SJSA1 (cell line): Measurements from ENCODE around the gene ACVR2A. TPM values are rescaled to one million over a fixed set of nuclear protein-coding genes. Genes with fewer than 3 reads are reported as not detected.

ENCODE experiments used
- DNase-seq, 2 experiments: peaks; one replicate each; pipeline ENCODE4 v3.0.0-alpha.2; 2015 to 2020; ENCODE audit warnings: low spot score in 2 of 2, low read depth in 1 of 2
- H3K27ac ChIP-seq: fragments of 250-450 bp; sonication (Bioruptor Pico); 2 replicates; pipeline ENCODE4 v1.5.1; 2020; ENCODE audit warnings: mild to moderate bottlenecking, moderate library complexity
- H3K27me3 ChIP-seq: fragments of 250-450 bp; sonication (Bioruptor Pico); replicated peaks from 2 replicates; pipeline ENCODE4 v1.5.1; 2020; ENCODE audit warnings: mild to moderate bottlenecking, moderate library complexity
- H3K36me3 ChIP-seq: fragments of 250-450 bp; sonication (Bioruptor Pico); 2 replicates; pipeline ENCODE4 v1.5.1; 2020; ENCODE audit warnings: mild to moderate bottlenecking
- H3K4me1 ChIP-seq: fragments of 250-450 bp; sonication (Bioruptor Pico); replicated peaks from 2 replicates; pipeline ENCODE4 v1.6.1; 2021; ENCODE audit warnings: mild to moderate bottlenecking
- H3K4me3 ChIP-seq: fragments of 250-450 bp; sonication (Bioruptor Pico); 2 replicates; pipeline ENCODE4 v1.5.1; 2020; ENCODE audit warnings: mild to moderate bottlenecking
- H3K9me3 ChIP-seq: fragments of 250-450 bp; sonication (Bioruptor Pico); replicated peaks from 2 replicates; pipeline ENCODE4 v1.5.1; 2020; ENCODE audit warnings: mild to moderate bottlenecking
- total RNA-seq: library from RNA; depleted of rRNA; stranded (reverse); fragments of >200 nt; shearing (Covaris generic); gene quantifications from 2 replicates; pipeline ENCODE4 v1.2.3, GENCODE V29; 2014

The ACVR2A gene
- total RNA-seq, 1 experiment from 2014 or later: 11.0 TPM

GRCh38 chr2:147917161-147917560 lies 72.3 kb downstream of the ACVR2A start:
- peaks cover 4% of the 10 kb centered on the region for H3K4me1 ChIP-seq
- no peak overlapping the region for H3K4me3 ChIP-seq
- no peaks in the 10 kb centered on the region for H3K27me3 ChIP-seq
- no peak overlapping the region for H3K27ac ChIP-seq
- no peaks in the 10 kb centered on the region for H3K9me3 ChIP-seq
- DNase-seq: no peak
- no peaks in the 10 kb centered on the region for H3K36me3 ChIP-seq

GRCh38 chr2:147923846-147924245 lies 79.0 kb downstream of the ACVR2A start:
- Histone ChIP-seq H3K4me3 (no peak overlapping the region), H3K27ac (no peak overlapping the region), H3K27me3 (no peaks in the 10 kb centered on the region), H3K36me3 (no peaks in the 10 kb centered on the region; the same call in 1 of the 2 replicates), H3K4me1 (no peaks in the 10 kb centered on the region), H3K9me3 (no peaks in the 10 kb centered on the region)
- no peak for DNase-seq

DNA sequence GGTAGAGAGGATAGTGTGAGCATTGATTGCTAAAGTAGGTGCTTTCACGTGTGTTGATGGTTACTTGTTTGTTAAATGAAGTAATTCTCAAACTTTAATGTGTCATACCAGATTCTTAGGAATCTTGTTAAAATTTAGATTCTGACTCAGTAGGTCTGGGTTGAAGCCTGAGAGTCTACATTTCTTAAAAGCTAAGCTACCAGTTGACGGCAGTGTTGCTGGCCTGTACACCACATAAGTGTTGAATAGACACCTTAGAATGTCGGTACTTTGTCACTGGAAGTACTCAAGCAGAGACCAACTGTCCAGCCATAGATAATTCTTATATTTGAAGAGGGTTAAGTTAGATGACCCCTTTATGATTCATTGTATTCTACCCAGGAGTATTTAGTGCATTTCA lies 79.8 kb downstream of the ACVR2A start:
- no peaks in the 10 kb centered on the region for H3K9me3 ChIP-seq
- H3K27me3 ChIP-seq: no peaks in the 10 kb centered on the region
- no peaks in the 10 kb centered on the region; the same call in 1 of the 2 replicates for H3K36me3 ChIP-seq
- no peak overlapping the region for H3K27ac ChIP-seq
- H3K4me3 ChIP-seq: no peak overlapping the region
- H3K4me1 ChIP-seq: no peaks in the 10 kb centered on the region
- no peak for DNase-seq

GRCh38 chr2:147925886-147926285 lies 81.1 kb downstream of the ACVR2A start:
- Histone ChIP-seq H3K4me1 (no peaks in the 10 kb centered on the region), H3K27me3 (no peaks in the 10 kb centered on the region), H3K27ac (no peak overlapping the region), H3K4me3 (no peak overlapping the region), H3K9me3 (no peaks in the 10 kb centered on the region), H3K36me3 (no peaks in the 10 kb centered on the region; the same call in 1 of the 2 replicates)
- no peak for DNase-seq

GRCh38 chr2:147927053-147927588 lies 82.3 kb downstream of the ACVR2A start:
- Histone ChIP-seq H3K27ac (no peak overlapping the region), H3K36me3 (no peaks in the 10 kb centered on the region; the same call in 1 of the 2 replicates), H3K4me3 (no peak overlapping the region), H3K9me3 (no peaks in the 10 kb centered on the region), H3K27me3 (no peaks in the 10 kb centered on the region), H3K4me1 (no peaks in the 10 kb centered on the region)
- no peak for DNase-seq

DNA sequence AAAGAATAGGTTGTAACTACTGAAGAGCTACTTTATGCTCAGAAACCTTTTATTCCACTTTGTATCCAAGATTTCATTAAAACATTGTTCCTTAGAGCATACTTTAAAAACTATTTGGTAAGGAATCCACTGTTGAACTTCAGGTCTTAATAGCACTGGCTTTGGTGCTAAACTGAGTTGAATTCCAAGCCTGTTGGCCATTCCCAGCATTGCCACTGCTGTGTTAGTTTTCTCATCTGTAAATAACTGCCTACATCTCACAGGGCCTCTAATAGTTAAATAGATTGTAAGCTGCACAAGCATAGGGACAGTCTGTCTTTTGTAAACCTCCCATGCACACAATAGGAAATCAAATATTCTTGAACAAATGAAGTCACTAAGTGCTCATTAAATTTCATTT lies 89.1 kb downstream of the ACVR2A start:
- H3K27ac ChIP-seq: no peak overlapping the region
- no peak for DNase-seq

GRCh38 chr2:147934881-147935620 lies 90.2 kb downstream of the ACVR2A start:
- Histone ChIP-seq H3K27me3 (no peaks in the 10 kb centered on the region), H3K27ac (no peak overlapping the region), H3K9me3 (no peaks in the 10 kb centered on the region), H3K4me1 (no peaks in the 10 kb centered on the region), H3K4me3 (no peak overlapping the region), H3K36me3 (peaks cover 12% of the 10 kb centered on the region)
- no peak for DNase-seq

More for the DNA sequence above, 89.1 kb downstream of the ACVR2A start:
- Histone ChIP-seq H3K36me3 (peaks cover 12% of the 10 kb centered on the region), H3K27me3 (no peaks in the 10 kb centered on the region), H3K4me3 (no peak overlapping the region), H3K9me3 (no peaks in the 10 kb centered on the region), H3K4me1 (no peaks in the 10 kb centered on the region)

DNA sequence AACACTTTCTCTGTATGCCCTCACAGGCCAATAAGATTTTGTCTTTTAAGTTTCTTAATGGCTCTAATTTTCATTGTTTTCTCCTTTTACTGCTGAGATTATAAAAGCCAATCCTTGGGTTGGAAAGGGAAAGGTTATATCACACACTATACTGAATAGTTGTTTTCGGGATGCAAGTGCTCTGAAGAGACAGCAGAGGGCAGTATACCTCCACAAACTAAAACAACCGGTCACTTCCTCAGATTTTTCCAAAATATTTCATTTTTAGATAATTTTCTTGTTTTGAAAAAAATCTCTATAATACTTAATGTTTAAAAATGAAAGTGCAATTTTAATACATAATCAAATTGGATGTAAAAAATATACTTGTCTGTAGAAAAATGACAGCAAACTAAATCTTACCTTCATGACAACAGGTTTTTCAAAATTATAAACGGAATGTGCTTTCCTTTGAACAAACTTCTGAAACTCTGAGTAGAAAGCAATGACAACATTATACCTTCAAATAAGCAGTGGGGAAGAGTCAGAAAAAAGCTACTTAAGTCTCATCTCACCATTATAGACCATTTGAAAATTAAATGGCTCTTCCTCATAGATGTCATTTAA lies 93.0 kb downstream of the ACVR2A start:
- H3K27ac ChIP-seq: no peak overlapping the region
- H3K4me3 ChIP-seq: no peak overlapping the region
- H3K4me1 ChIP-seq: no peaks in the 10 kb centered on the region
- no peaks in the 10 kb centered on the region for H3K27me3 ChIP-seq
- no peaks in the 10 kb centered on the region for H3K9me3 ChIP-seq
- DNase-seq: peak in 1 of 2 experiments; percentile 37
- peaks cover 12% of the 10 kb centered on the region for H3K36me3 ChIP-seq

- DNase-seq: no peak
- no peak overlapping the region for H3K27ac ChIP-seq
- no peak overlapping the region for H3K4me3 ChIP-seq
- peaks cover 11% of the 10 kb centered on the region for H3K36me3 ChIP-seq
- H3K27me3 ChIP-seq: no peaks in the 10 kb centered on the region
- H3K4me1 ChIP-seq: no peaks in the 10 kb centered on the region
- no peaks in the 10 kb centered on the region for H3K9me3 ChIP-seq
Observed at GRCh38 chr2:147939313-147939712, 94.5 kb downstream of the ACVR2A start.

DNA sequence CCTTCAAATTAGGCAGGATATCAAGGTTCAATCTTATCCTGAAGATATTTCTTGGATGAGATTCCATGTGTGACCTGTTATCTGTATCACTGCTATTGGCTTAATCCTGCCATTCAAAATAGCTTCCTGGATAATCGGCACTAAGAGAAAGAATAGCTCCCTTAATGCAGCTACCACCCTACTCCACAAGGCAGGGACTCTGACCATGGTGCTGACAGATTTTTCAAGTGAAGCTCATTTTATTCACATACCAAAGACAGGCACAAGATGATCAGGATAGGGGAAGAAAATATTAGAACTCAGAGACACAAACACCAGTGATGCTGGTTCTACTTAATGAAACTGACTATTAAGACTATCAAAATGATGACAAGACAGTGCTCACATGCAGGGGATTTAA lies 100.8 kb downstream of the ACVR2A start:
- Histone ChIP-seq H3K27ac (no peak overlapping the region), H3K4me1 (no peaks in the 10 kb centered on the region), H3K27me3 (no peaks in the 10 kb centered on the region), H3K9me3 (no peaks in the 10 kb centered on the region), H3K36me3 (no peaks in the 10 kb centered on the region), H3K4me3 (no peak overlapping the region)
- DNase-seq: no peak

- no peaks in the 10 kb centered on the region for H3K9me3 ChIP-seq
- DNase-seq: no peak
- H3K27me3 ChIP-seq: no peaks in the 10 kb centered on the region
- H3K27ac ChIP-seq: no peak overlapping the region
- no peaks in the 10 kb centered on the region for H3K4me1 ChIP-seq
- H3K4me3 ChIP-seq: no peak overlapping the region
- H3K36me3 ChIP-seq: no peaks in the 10 kb centered on the region; the same call in 1 of the 2 replicates
Observed at GRCh38 chr2:147952118-147952517, 107.3 kb downstream of the ACVR2A start.

DNA sequence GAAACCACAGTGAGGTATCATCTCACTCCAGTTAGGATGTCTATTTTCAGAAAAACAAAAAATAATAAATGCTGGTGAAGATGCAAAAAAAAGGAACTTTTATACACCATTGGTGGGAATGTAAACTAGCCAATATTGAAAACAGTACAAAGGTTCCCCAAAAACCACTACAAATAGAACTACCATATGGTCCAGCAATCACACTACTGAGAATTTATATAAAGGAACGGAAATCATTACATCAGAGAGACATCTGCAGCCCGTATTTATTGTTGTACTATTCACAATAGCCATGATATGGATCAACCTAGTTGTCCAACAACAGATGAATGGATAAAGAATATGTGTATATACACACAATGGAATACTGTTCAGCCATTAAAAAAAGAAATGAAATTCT lies 123.7 kb downstream of the ACVR2A start:
- DNase-seq: no peak
- Histone ChIP-seq H3K27ac (no peak overlapping the region), H3K9me3 (no peaks in the 10 kb centered on the region), H3K36me3 (no peaks in the 10 kb centered on the region), H3K4me1 (no peaks in the 10 kb centered on the region), H3K27me3 (no peaks in the 10 kb centered on the region), H3K4me3 (no peak overlapping the region)

- no peaks in the 10 kb centered on the region for H3K4me1 ChIP-seq
- no peak overlapping the region for H3K4me3 ChIP-seq
- no peak for DNase-seq
- no peak overlapping the region for H3K27ac ChIP-seq
- H3K9me3 ChIP-seq: no peaks in the 10 kb centered on the region
- no peaks in the 10 kb centered on the region for H3K27me3 ChIP-seq
- no peaks in the 10 kb centered on the region for H3K36me3 ChIP-seq
Observed at GRCh38 chr2:147976102-147976501, 131.3 kb downstream of the ACVR2A start.

GRCh38 chr2:147977679-147978078 lies 132.8 kb downstream of the ACVR2A start:
- Histone ChIP-seq H3K4me3 (no peak overlapping the region), H3K36me3 (no peaks in the 10 kb centered on the region), H3K4me1 (no peaks in the 10 kb centered on the region), H3K9me3 (no peaks in the 10 kb centered on the region), H3K27me3 (no peaks in the 10 kb centered on the region), H3K27ac (no peak overlapping the region)
- DNase-seq: no peak
